KMS-11 (cell line): Measurements from ENCODE around the gene TREM1.

Source experiments
- H2AFZ ChIP-seq: fragments of 200-600 bp; sonication (generic); 2 replicates; pipeline ENCODE4 v1.6.1; 2016; ENCODE audit warnings: antibody characterized with exemption, mixed run types, low read depth
- H3K27ac ChIP-seq: fragments of 200-600 bp; sonication (generic); 2 replicates; pipeline ENCODE4 v1.6.1; 2016; ENCODE audit warnings: mild to moderate bottlenecking, mixed run types
- H3K27me3 ChIP-seq: fragments of 200-600 bp; sonication (generic); 2 replicates; pipeline ENCODE4 v1.6.1; 2017; ENCODE audit warnings: mild to moderate bottlenecking, low read depth, mixed run types, moderate library complexity; ENCODE audit not compliant: insufficient read depth
- H3K36me3 ChIP-seq: fragments of 200-600 bp; sonication (generic); 2 replicates; pipeline ENCODE4 v1.6.1; 2017; ENCODE audit warnings: mild to moderate bottlenecking, mixed run types; ENCODE audit not compliant: insufficient read depth
- H3K4me1 ChIP-seq: fragments of 200-600 bp; sonication (generic); 2 replicates; pipeline ENCODE4 v1.6.1; 2016; ENCODE audit warnings: mild to moderate bottlenecking, low read depth, mixed run types; ENCODE audit not compliant: poor library complexity, severe bottlenecking
- H3K4me2 ChIP-seq: fragments of 200-600 bp; sonication (generic); 2 replicates; pipeline ENCODE4 v1.7.0; 2016; ENCODE audit warnings: mild to moderate bottlenecking, mixed run types
- H3K4me3 ChIP-seq: fragments of 200-600 bp; sonication (generic); IDR thresholded peaks from 2 replicates; pipeline ENCODE4 v1.6.1; 2017; ENCODE audit warnings: low read depth, low read length, mixed read lengths; ENCODE audit not compliant: insufficient read depth
- H3K79me2 ChIP-seq: fragments of 200-600 bp; sonication (generic); 2 replicates; pipeline ENCODE4 v1.6.1; 2016; ENCODE audit warnings: low read depth, mixed run types; ENCODE audit not compliant: insufficient read depth
- H3K9ac ChIP-seq: fragments of 200-600 bp; sonication (generic); 2 replicates; pipeline ENCODE4 v1.6.1; 2016; ENCODE audit warnings: mild to moderate bottlenecking, mixed run types
- H4K20me1 ChIP-seq: fragments of 200-600 bp; sonication (generic); 2 replicates; pipeline ENCODE4 v1.6.1; 2016; ENCODE audit warnings: mild to moderate bottlenecking, mixed run types; ENCODE audit not compliant: insufficient read depth
- TF ChIP-seq, protein P1 (sequence below): fragments of 200-600 bp; sonication (generic); conservative IDR thresholded peaks from 2 replicates; pipeline ENCODE4 v1.6.1; 2017; ENCODE audit warnings: low read depth, mild to moderate bottlenecking, antibody characterized with exemption, low read length, moderate library complexity, mixed read lengths

TREM1 gene

GRCh38 chr6:41289815-41290214, 3.3 kb upstream of the TREM1 start:
- TF ChIP-seq, protein P1, sequence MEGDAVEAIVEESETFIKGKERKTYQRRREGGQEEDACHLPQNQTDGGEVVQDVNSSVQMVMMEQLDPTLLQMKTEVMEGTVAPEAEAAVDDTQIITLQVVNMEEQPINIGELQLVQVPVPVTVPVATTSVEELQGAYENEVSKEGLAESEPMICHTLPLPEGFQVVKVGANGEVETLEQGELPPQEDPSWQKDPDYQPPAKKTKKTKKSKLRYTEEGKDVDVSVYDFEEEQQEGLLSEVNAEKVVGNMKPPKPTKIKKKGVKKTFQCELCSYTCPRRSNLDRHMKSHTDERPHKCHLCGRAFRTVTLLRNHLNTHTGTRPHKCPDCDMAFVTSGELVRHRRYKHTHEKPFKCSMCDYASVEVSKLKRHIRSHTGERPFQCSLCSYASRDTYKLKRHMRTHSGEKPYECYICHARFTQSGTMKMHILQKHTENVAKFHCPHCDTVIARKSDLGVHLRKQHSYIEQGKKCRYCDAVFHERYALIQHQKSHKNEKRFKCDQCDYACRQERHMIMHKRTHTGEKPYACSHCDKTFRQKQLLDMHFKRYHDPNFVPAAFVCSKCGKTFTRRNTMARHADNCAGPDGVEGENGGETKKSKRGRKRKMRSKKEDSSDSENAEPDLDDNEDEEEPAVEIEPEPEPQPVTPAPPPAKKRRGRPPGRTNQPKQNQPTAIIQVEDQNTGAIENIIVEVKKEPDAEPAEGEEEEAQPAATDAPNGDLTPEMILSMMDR, result no peak
- no peak overlapping the region for H3K4me3 ChIP-seq
- H3K36me3 ChIP-seq, result no peaks in the 10 kb centered on the region
- no peak overlapping the region for H2AFZ ChIP-seq
- no peaks in the 10 kb centered on the region for H3K4me1 ChIP-seq
- no peaks in the 10 kb centered on the region for H3K27me3 ChIP-seq
- no peaks in the 10 kb centered on the region for H4K20me1 ChIP-seq
- H3K4me2 ChIP-seq, result no peak overlapping the region
- H3K27ac ChIP-seq, result no peak overlapping the region
- no peaks in the 10 kb centered on the region for H3K79me2 ChIP-seq
- no peak overlapping the region for H3K9ac ChIP-seq

DNA sequence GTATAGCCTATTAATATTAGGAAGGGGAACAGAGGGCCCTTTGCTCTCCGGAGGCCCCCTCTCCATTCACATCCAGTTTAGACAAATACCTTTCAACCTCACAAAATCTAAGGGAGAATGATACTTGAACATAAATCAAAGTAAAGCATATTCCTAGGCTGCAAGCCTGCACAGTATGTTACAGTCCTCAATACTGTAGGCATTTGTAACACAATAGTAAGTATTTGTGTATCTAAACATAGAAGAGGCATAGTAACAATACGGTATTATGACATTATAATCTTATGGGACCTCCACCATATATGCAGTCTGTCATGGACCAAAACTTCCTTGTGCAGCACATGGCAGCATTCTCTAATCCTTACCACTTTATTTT, 2.3 kb upstream of the TREM1 start:
- Histone ChIP-seq H3K36me3 (no peaks in the 10 kb centered on the region), H3K4me2 (no peak overlapping the region), H3K79me2 (no peaks in the 10 kb centered on the region), H3K4me3 (no peak overlapping the region), H3K27me3 (no peaks in the 10 kb centered on the region), H4K20me1 (no peaks in the 10 kb centered on the region), H3K9ac (no peak overlapping the region), H2AFZ (no peak overlapping the region), H3K4me1 (no peaks in the 10 kb centered on the region), H3K27ac (no peak overlapping the region)
- TF ChIP-seq, protein P1, result no peak

DNA sequence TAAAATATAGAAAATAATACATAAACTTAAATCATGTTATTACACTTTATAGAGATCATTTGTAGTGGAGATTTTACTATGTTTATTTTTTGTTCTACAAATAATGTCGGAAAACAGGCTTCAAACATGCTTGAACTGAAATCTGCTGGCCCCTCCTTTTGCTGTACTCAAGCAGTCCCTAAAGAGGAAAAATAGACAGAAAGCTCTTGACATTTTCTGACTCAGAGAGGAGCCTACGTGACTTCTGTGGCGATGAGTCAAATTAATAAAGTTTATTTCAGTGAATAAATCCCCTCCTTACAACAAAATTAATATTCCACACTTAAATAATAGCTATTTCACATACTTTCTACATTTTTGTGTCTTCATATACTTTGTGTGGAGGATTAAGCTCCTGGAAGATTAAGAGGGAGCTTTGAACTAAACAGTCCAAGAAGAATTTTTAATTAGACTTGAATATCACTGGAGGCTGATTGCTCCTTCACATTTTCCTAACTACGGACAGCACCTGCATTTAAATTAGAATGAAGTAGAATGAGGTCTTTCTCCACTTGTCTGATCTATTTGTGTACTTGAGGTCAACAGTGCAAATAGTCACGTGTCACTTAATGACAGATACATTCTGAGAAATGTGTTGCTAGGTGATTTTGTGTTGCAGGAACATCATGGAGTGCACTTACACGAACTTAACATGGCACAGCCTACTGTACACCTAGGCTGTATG, 1.7 kb upstream of the TREM1 start:
- Histone ChIP-seq H2AFZ (no peak overlapping the region), H3K27ac (no peak overlapping the region), H3K79me2 (no peaks in the 10 kb centered on the region), H3K4me1 (no peaks in the 10 kb centered on the region), H3K4me3 (no peak overlapping the region), H3K9ac (no peak overlapping the region), H3K36me3 (no peaks in the 10 kb centered on the region), H4K20me1 (no peaks in the 10 kb centered on the region), H3K4me2 (no peak overlapping the region), H3K27me3 (no peaks in the 10 kb centered on the region)
- TF ChIP-seq, protein P1, result no peak

DNA sequence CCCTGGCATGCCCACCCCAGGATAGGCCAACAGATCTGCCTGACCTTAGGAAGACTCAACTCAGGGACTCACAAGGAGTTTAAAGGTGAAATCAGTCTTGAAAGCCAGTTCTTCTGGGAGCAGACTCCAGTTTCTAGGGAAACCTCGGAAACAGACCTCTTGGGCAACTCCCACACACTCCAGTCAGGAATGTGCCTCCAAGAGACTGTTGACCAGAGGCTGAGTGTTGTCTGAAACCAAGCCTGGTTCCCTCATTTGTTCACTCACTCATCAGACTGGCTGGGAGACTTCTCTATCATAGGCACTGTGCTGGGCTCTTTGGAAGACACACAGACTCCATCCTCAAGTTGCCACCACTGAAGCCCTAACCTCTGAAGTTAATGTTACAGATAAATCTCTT, 1.8 kb downstream of the TREM1 start:
- no peak overlapping the region for H3K4me2 ChIP-seq
- no peaks in the 10 kb centered on the region for H3K79me2 ChIP-seq
- no peak overlapping the region for H3K4me3 ChIP-seq
- TF ChIP-seq, protein P1, result no peak
- H3K4me1 ChIP-seq, result no peaks in the 10 kb centered on the region
- no peaks in the 10 kb centered on the region for H4K20me1 ChIP-seq
- H2AFZ ChIP-seq, result no peak overlapping the region
- no peaks in the 10 kb centered on the region for H3K36me3 ChIP-seq
- no peak overlapping the region for H3K9ac ChIP-seq
- H3K27me3 ChIP-seq, result no peaks in the 10 kb centered on the region
- no peak overlapping the region for H3K27ac ChIP-seq
